Sigmoid colon (tissue), 7 donors: Measurements from ENCODE around the gene GLP2R. TPM values are rescaled to one million over a fixed set of nuclear protein-coding genes. Genes with fewer than 3 reads are reported as not detected.

Experiments
- DNase-seq: peaks from one replicate; pipeline ENCODE4 v3.0.0-alpha.2; 2019
- H3K27ac ChIP-seq, 4 donors: fragments of 200-600 bp; sonication (generic); one replicate each; pipeline ENCODE4 v1.5.1; 2016 to 2019; ENCODE audit warnings: mild to moderate bottlenecking in 1 of 4
- H3K27me3 ChIP-seq, 3 donors: fragments of 200-600 bp; sonication (generic); one replicate each; pipeline ENCODE4 v1.5.1; 2019; ENCODE audit warnings: mild to moderate bottlenecking in 1 of 3
- H3K36me3 ChIP-seq, 4 donors: fragments of 200-600 bp; sonication (generic); one replicate each; pipeline ENCODE4 v1.5.1; 2016 to 2019
- H3K4me1 ChIP-seq, 4 donors: fragments of 200-600 bp; sonication (generic); one replicate each; pipeline ENCODE4 v1.5.1; 2017 to 2019
- H3K4me3 ChIP-seq, 4 donors: fragments of 200-600 bp; sonication (generic); one replicate each; pipeline ENCODE4 v1.5.1; 2017 to 2019; ENCODE audit warnings: mild to moderate bottlenecking in 2 of 4, moderate library complexity in 1 of 4
- H3K9me3 ChIP-seq, 4 donors: fragments of 200-600 bp in 3 of 4; sonication (generic) in 3 of 4; one replicate each; pipeline versions ENCODE4 v1.5.1 to v1.6.1; 2013 to 2019
- EP300 ChIP-seq, 4 donors: sonication (generic); formaldehyde crosslinking; IDR thresholded peaks; one replicate each; pipeline ENCODE4 v1.6.1; 2017; ENCODE audit warnings: antibody characterized with exemption in 4 of 4
- POLR2A ChIP-seq, 2 donors: fragments of 450-650 bp; IDR thresholded peaks; one replicate each; pipeline ENCODE4 v1.6.1; 2016; ENCODE audit warnings: antibody characterized with exemption in 2 of 2, mild to moderate bottlenecking in 2 of 2, moderate library complexity in 2 of 2
- POLR2AphosphoS5 ChIP-seq, 4 donors: sonication (generic); formaldehyde crosslinking; IDR thresholded peaks; one replicate each; pipeline ENCODE4 v1.6.1; 2017; ENCODE audit warnings: antibody characterized with exemption in 4 of 4
- WGBS, 2 donors: extraction: QIAGEN DNeasy Blood & Tissue Kit; methylation state at CpG; one replicate each; pipeline ENCODE4 v1.1.7; 2013; 5-methylcytosine and 5-hydroxymethylcytosine counted together
- intact Hi-C: fragments of 100-400 bp; cut with DNase I; formaldehyde crosslinking; loops from one replicate; pipeline ENCODE4 v1.15.1; 2023
- polyA plus RNA-seq, 3 donors: library from polyadenylated mRNA; stranded (reverse); fragments of 200-250 nt; gene quantifications; one replicate each; pipeline ENCODE4 v1.2.3, GENCODE V29; 2013
- total RNA-seq, 4 donors: library from RNA; depleted of rRNA; stranded (reverse); fragments of >200 nt; gene quantifications; one replicate each; pipeline ENCODE4 v1.1.0, GENCODE V29; 2016
- TF ChIP-seq, protein P1 (sequence below), 4 experiments: fragments of 450-650 bp in 3 of 4; fragments of 200-600 bp in 1 of 4; IDR thresholded peaks; one replicate each; pipeline ENCODE4 v1.5.1; 2016 to 2019; ENCODE audit warnings: antibody characterized with exemption in 4 of 4, mild to moderate bottlenecking in 3 of 4, moderate library complexity in 2 of 4
- donor health status: healthy with polysubstance abuse.
- donor health status: Bipolar disorder and iron deficiency.
- donor health status: healthy.

GLP2R gene
- total and polyA plus RNA-seq, 7 donors: 0.89 to 56.2 (median 28.5) TPM

DNA sequence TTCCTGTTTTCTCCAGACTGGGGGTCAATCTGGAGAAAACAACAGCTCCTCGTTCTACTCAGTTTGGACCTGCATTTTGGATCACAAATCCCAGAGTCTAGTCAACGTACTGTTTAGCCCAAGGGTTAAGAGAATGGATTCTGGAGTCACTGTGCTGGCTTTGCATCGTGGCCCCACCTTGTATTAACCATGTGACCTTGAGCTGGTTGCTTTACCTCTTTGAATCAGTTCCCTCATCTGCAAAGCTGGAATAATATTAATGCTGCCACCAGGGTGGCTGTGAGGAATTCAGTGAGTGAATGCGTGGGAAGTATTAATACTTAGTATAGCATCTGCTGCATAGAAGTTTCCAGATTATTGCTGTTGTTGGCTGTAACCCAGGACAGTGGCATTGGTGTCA, 23.0 kb upstream of the GLP2R start:
- H3K4me3 ChIP-seq: no peak overlapping the region
- H3K9me3 ChIP-seq: no peaks in the 10 kb centered on the region
- TF ChIP-seq POLR2A (IDR thresholded peaks at IDR 0.05): no peak
- no peak for TF ChIP-seq EP300 (IDR thresholded peaks at IDR 0.05)
- no peak for TF ChIP-seq POLR2AphosphoS5 (IDR thresholded peaks at IDR 0.05)
- TF ChIP-seq, protein P1, sequence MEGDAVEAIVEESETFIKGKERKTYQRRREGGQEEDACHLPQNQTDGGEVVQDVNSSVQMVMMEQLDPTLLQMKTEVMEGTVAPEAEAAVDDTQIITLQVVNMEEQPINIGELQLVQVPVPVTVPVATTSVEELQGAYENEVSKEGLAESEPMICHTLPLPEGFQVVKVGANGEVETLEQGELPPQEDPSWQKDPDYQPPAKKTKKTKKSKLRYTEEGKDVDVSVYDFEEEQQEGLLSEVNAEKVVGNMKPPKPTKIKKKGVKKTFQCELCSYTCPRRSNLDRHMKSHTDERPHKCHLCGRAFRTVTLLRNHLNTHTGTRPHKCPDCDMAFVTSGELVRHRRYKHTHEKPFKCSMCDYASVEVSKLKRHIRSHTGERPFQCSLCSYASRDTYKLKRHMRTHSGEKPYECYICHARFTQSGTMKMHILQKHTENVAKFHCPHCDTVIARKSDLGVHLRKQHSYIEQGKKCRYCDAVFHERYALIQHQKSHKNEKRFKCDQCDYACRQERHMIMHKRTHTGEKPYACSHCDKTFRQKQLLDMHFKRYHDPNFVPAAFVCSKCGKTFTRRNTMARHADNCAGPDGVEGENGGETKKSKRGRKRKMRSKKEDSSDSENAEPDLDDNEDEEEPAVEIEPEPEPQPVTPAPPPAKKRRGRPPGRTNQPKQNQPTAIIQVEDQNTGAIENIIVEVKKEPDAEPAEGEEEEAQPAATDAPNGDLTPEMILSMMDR (IDR thresholded peaks at IDR 0.05): no peak
- H3K4me1 ChIP-seq: no peaks in the 10 kb centered on the region
- no peak overlapping the region for H3K27ac ChIP-seq
- H3K36me3 ChIP-seq: no peaks in the 10 kb centered on the region
- DNase-seq: no peak
- WGBS, 2 donors: 59 to 64% methylated on average over 4 of the region's 4 CpGs
- intact Hi-C loops: no loop called here
- peaks cover 0 to 6% (median 0%) of the 10 kb centered on the region in 3 donors for H3K27me3 ChIP-seq

DNA sequence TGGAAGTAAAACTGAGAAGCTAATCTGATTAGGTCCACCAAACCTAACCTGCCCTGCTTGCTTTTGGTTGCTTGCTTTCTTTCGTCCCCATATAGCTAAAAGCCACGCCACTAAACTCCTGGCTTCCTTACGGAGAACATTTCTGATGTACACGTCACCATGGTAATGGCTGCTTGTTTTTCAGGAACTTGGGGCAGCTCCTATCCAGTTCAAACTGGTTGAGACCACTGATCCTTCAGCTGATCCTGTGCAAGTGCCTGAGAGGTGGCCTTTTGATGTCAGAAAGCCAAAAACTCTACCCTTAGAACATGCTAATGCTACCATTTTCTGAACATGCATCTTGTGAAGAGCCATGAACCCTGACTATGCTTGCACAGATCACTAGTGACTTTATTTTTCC, 20.0 kb upstream of the GLP2R start:
- WGBS, 2 donors: 35 to 87% methylated on average over 4 of the region's 4 CpGs
- Histone ChIP-seq H3K27me3 (peaks cover 0 to 6% (median 0%) of the 10 kb centered on the region in 3 donors), H3K4me1 (no peaks in the 10 kb centered on the region), H3K9me3 (no peaks in the 10 kb centered on the region), H3K4me3 (no peak overlapping the region), H3K36me3 (no peaks in the 10 kb centered on the region), H3K27ac (no peak overlapping the region)
- no peak for DNase-seq
- intact Hi-C loops: no loop called here
- TF ChIP-seq EP300 (IDR thresholded peaks at IDR 0.05) (no peak), POLR2A (IDR thresholded peaks at IDR 0.05) (no peak), POLR2AphosphoS5 (IDR thresholded peaks at IDR 0.05) (no peak)
- TF ChIP-seq, protein P1 (IDR thresholded peaks at IDR 0.05): no peak

DNA sequence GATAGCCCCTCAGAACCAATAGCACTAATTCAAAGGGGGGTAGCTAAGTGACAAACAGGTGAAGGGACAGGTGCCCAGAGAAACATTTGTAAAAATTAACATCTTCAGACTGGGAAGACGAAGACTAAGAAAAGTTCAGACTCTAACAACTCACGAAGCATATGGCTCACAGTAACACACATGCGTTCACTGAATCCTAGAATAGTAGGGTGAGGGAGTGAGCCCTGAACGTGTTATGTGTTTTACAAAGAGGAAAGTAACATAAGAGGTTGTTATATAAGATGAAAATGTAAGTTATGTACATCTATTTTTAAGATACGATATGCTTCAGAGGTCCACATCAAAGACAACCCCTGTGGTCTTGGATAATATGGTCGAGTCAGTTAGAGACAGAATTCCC, 19.0 kb upstream of the GLP2R start:
- Histone ChIP-seq H3K4me3 (no peak overlapping the region), H3K36me3 (no peaks in the 10 kb centered on the region), H3K4me1 (no peaks in the 10 kb centered on the region), H3K9me3 (no peaks in the 10 kb centered on the region), H3K27me3 (peaks cover 0 to 6% (median 0%) of the 10 kb centered on the region in 3 donors), H3K27ac (no peak overlapping the region)
- 74 to 79% methylated on average over 6 of the region's 6 CpGs for WGBS, 2 donors
- TF ChIP-seq EP300 (IDR thresholded peaks at IDR 0.05): no peak
- TF ChIP-seq, protein P1 (IDR thresholded peaks at IDR 0.05): no peak
- TF ChIP-seq POLR2AphosphoS5 (IDR thresholded peaks at IDR 0.05): no peak
- no peak for TF ChIP-seq POLR2A (IDR thresholded peaks at IDR 0.05)
- no peak for DNase-seq
- intact Hi-C loops: no loop called here

DNA sequence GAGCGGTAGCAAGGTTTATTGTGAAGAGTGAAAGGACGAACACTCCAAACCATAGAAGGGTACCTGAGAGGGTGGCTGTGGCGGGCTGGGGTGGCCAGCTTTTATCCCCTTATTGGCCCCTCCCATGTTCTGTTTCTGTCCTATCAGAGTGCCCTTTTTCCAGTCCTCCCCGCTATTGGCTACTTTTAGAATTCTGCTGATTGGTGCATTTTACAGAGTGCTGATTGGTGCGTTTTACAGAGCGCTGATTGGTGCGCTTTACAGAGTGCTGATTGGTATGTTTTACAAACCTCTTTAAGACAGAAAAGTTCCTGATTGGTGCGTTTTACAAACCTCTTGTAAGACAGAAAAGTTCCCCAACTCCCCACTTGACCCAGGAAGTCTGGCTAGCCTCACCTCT, 16.3 kb upstream of the GLP2R start:
- Histone ChIP-seq H3K4me3 (no peak overlapping the region), H3K36me3 (no peaks in the 10 kb centered on the region), H3K9me3 (no peaks in the 10 kb centered on the region), H3K27ac (no peak overlapping the region), H3K27me3 (no peaks in the 10 kb centered on the region), H3K4me1 (no peaks in the 10 kb centered on the region)
- DNase-seq: no peak
- WGBS, 2 donors: 92% methylated on average over 8 of the region's 8 CpGs
- TF ChIP-seq POLR2A (IDR thresholded peaks at IDR 0.05): no peak
- no peak for TF ChIP-seq POLR2AphosphoS5 (IDR thresholded peaks at IDR 0.05)
- TF ChIP-seq, protein P1 (IDR thresholded peaks at IDR 0.05): no peak
- no peak for TF ChIP-seq EP300 (IDR thresholded peaks at IDR 0.05)
- intact Hi-C loops: no loop called here
